Measurements from ENCODE around the gene SDK1. TPM values are rescaled to one million over a fixed set of nuclear protein-coding genes. Genes with fewer than 3 reads are reported as not detected.

The SDK1 gene
- total RNA-seq, 2 donors from 2014 or later = 19.8 to 32.4 TPM

DNA sequence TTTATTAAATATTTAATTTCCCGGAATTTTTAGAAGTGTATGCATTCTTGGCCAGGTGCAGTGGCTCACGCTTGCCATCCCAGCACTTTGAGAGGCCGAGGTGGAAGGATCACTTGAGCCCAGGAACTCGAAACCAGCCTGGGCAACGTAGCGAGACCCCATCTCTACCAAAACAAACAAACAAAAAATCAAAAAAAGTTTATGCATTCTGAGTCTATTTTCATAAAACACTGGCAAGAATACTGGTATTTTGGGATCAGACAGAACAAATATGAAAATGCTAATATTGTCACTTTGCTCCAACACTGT lies 940.2 kb downstream of the SDK1 start:
- no peaks in the 10 kb centered on the region for H3K27me3 ChIP-seq
- no peak overlapping the region for H3K27ac ChIP-seq
- no peaks in the 10 kb centered on the region for H3K4me1 ChIP-seq
- H3K9me3 ChIP-seq = no peaks in the 10 kb centered on the region
- ATAC-seq = no peak
- intact Hi-C loops (cut with DNase I) = no loop called here
- 91 to 97% methylated on average over 6 of the region's 6 CpGs for WGBS, 2 donors
- peaks cover 0 to 3% of the 10 kb centered on the region in 2 donors for H3K36me3 ChIP-seq (replicated peaks in 1 of 2; ENCODE audit: insufficient read depth in 1 of 2, low read depth in 2 of 2)
- TF ChIP-seq POLR2A (IDR thresholded peaks at IDR 0.05) = no peak
- TF ChIP-seq, protein P1, sequence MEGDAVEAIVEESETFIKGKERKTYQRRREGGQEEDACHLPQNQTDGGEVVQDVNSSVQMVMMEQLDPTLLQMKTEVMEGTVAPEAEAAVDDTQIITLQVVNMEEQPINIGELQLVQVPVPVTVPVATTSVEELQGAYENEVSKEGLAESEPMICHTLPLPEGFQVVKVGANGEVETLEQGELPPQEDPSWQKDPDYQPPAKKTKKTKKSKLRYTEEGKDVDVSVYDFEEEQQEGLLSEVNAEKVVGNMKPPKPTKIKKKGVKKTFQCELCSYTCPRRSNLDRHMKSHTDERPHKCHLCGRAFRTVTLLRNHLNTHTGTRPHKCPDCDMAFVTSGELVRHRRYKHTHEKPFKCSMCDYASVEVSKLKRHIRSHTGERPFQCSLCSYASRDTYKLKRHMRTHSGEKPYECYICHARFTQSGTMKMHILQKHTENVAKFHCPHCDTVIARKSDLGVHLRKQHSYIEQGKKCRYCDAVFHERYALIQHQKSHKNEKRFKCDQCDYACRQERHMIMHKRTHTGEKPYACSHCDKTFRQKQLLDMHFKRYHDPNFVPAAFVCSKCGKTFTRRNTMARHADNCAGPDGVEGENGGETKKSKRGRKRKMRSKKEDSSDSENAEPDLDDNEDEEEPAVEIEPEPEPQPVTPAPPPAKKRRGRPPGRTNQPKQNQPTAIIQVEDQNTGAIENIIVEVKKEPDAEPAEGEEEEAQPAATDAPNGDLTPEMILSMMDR (IDR thresholded peaks at IDR 0.05) = no peak
- no peak overlapping the region for H3K4me3 ChIP-seq
- no peak for DNase-seq

DNA sequence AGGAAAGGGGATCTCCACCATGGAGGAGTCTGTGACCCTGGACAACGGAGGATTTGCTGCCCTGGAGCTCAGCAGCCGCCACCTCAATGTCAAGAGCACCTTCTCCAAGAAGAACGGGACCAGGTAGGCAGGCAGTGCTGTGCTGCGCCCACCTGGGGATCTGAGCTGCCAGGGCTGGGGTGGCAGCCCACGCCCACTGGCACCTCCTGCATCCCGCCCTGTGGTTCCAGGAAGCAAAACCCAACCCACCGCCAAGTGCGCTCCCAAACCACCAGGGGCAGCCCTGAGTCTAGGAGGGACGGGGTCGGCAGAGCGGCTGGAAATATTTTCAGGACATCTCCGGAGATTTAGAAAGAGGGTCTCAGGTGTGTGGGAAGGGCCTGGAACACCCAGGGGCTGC lies 940.7 kb downstream of the SDK1 start:
- WGBS, 2 donors = 94% methylated on average over 12 of the region's 12 CpGs; no CpG with 5 or more reads in 1 of the 2 donors
- no peaks in the 10 kb centered on the region for H3K27me3 ChIP-seq
- peaks cover 0 to 3% of the 10 kb centered on the region in 2 donors for H3K36me3 ChIP-seq (replicated peaks in 1 of 2; ENCODE audit: insufficient read depth in 1 of 2, low read depth in 2 of 2)
- no peak overlapping the region for H3K27ac ChIP-seq
- intact Hi-C loops (cut with DNase I) = no loop called here
- no peak overlapping the region for H3K4me3 ChIP-seq
- DNase-seq (no peak), ATAC-seq (no peak)
- no peak for TF ChIP-seq POLR2A (IDR thresholded peaks at IDR 0.05)
- TF ChIP-seq, protein P1 (IDR thresholded peaks at IDR 0.05) = no peak
- H3K9me3 ChIP-seq = no peaks in the 10 kb centered on the region
- H3K4me1 ChIP-seq = no peaks in the 10 kb centered on the region

DNA sequence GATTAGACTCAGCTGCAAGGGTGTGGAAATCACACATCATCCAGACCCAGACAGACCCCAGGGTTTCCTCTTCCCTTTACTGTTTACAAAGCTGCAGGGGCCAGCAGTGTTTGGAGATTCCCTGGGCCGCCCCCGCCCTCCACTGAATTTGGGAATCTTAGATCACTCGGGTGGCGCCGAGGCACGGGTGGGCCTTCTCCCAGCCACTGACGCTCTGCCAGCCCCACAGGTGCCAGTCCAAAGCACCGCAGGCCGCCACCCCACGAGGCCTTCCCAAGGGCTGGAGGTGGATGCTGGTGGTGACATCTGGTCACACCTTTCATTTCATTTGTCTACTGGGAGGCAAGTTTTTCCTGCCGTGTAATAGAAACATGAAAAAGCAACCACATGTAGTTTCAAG lies 941.7 kb downstream of the SDK1 start:
- Histone ChIP-seq H3K9me3 (no peaks in the 10 kb centered on the region), H3K36me3 (replicated peaks in 1 of 2; ENCODE audit: insufficient read depth in 1 of 2, low read depth in 2 of 2) (peaks cover 0 to 3% of the 10 kb centered on the region in 2 donors), H3K27ac (no peak overlapping the region), H3K27me3 (no peaks in the 10 kb centered on the region), H3K4me1 (no peaks in the 10 kb centered on the region), H3K4me3 (no peak overlapping the region)
- TF ChIP-seq POLR2A (IDR thresholded peaks at IDR 0.05) = no peak
- TF ChIP-seq, protein P1 (IDR thresholded peaks at IDR 0.05) = no peak
- WGBS, 2 donors = 80 to 85% methylated on average over 1 to 11 of the region's 11 CpGs
- no peak for ATAC-seq
- intact Hi-C loops (cut with DNase I) = no loop called here
- DNase-seq = no peak

DNA sequence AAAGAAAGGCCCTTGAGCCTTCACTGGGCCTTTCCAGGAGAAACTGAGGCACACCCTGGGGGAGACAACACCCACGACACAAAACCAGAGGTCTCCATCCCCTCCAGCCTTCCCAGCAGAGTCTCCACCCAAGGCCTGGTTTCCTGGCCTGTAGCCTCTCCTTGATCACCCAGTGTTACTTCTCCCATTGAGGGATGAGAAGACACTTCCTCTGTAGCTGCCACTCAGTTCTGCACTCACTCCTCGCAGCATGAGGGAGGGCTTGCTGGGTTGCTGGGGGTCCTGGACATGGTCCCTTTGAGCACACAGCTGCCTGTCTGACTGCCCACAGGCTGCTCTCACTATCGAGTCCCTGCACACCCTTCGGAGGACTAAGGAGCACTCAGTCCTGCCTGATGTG lies 943.0 kb downstream of the SDK1 start:
- ATAC-seq = no peak
- H3K9me3 ChIP-seq = no peaks in the 10 kb centered on the region
- no peak for DNase-seq
- peaks cover 0 to 2% of the 10 kb centered on the region in 2 donors for H3K36me3 ChIP-seq (replicated peaks in 1 of 2; ENCODE audit: insufficient read depth in 1 of 2, low read depth in 2 of 2)
- H3K4me1 ChIP-seq = no peaks in the 10 kb centered on the region
- intact Hi-C loops (cut with DNase I) = no loop called here
- TF ChIP-seq, protein P1 (IDR thresholded peaks at IDR 0.05) = no peak
- TF ChIP-seq POLR2A (IDR thresholded peaks at IDR 0.05) = no peak
- no peaks in the 10 kb centered on the region for H3K27me3 ChIP-seq
- H3K4me3 ChIP-seq = no peak overlapping the region
- 89 to 97% methylated on average over 4 of the region's 4 CpGs for WGBS, 2 donors
- no peak overlapping the region for H3K27ac ChIP-seq

DNA sequence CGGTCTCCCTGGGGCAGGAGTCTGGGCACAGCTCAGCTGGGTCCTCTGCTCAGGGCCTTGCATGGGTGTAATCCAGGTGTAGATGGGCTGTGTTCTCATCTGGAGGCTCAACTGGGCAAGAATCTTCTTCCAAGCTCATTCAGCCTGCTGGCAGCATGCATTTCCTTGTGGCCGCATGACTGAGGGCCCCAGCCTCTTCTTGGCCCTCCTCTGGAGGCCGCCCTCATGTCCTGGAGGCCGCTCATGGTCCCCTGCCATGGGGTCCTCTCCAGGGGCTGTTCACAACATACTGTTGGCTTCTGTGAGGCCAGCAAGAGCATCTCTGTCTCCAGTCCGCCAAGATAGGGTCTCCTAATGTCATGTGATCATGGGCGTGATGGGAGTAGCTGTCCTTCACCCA lies 943.6 kb downstream of the SDK1 start:
- no peak overlapping the region for H3K4me3 ChIP-seq
- DNase-seq (no peak), ATAC-seq (no peak)
- no peaks in the 10 kb centered on the region for H3K9me3 ChIP-seq
- no peak overlapping the region for H3K27ac ChIP-seq
- no peaks in the 10 kb centered on the region for H3K36me3 ChIP-seq (replicated peaks in 1 of 2; ENCODE audit: insufficient read depth in 1 of 2, low read depth in 2 of 2)
- TF ChIP-seq, protein P1 (IDR thresholded peaks at IDR 0.05) = no peak
- TF ChIP-seq POLR2A (IDR thresholded peaks at IDR 0.05) = no peak
- intact Hi-C loops (cut with DNase I) = no loop called here
- H3K4me1 ChIP-seq = no peaks in the 10 kb centered on the region
- H3K27me3 ChIP-seq = no peaks in the 10 kb centered on the region
- WGBS, 2 donors = 82 to 88% methylated on average over 1 to 5 of the region's 6 CpGs

All from body of pancreas (tissue), 4 donors.